Tibial nerve (tissue), 3 donors: ENCODE measurements around the gene CEP63.

Experiments
- POLR2A ChIP-seq, 2 donors: fragments of 450-650 bp; IDR thresholded peaks; one replicate each; pipeline ENCODE4 v1.6.1; 2017; ENCODE audit warnings: antibody characterized with exemption in 2 of 2, mild to moderate bottlenecking in 2 of 2, moderate library complexity in 2 of 2
- TF ChIP-seq, protein P1 (sequence below), 5 experiments: fragments of 200-600 bp in 3 of 5; fragments of 450-650 bp in 2 of 5; sonication (generic) in 3 of 5; IDR thresholded peaks; one replicate each; pipeline ENCODE4 v1.5.1; 2016 to 2019; ENCODE audit warnings: antibody characterized with exemption in 5 of 5, mild to moderate bottlenecking in 3 of 5, moderate library complexity in 2 of 5

DNA sequence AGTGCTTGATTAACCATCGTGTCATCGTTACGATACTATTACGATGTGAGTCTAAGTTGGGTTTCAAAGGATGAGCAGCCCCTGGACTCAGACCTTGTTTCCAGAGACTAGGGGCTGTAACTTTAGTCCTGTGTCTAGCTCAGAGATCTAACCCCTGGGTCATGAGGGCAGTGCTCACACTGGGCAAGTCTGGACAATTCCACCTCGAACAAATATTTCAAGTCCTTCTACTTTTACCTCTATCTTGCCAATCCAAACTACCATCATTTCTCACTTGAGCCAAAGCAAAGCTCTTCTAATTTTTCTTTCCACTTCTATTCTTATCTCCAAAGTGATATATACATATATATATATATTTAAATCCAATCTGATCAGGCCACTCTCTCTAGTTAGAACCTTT, 10.9 kb upstream of the CEP63 start:
- TF ChIP-seq, protein P1, sequence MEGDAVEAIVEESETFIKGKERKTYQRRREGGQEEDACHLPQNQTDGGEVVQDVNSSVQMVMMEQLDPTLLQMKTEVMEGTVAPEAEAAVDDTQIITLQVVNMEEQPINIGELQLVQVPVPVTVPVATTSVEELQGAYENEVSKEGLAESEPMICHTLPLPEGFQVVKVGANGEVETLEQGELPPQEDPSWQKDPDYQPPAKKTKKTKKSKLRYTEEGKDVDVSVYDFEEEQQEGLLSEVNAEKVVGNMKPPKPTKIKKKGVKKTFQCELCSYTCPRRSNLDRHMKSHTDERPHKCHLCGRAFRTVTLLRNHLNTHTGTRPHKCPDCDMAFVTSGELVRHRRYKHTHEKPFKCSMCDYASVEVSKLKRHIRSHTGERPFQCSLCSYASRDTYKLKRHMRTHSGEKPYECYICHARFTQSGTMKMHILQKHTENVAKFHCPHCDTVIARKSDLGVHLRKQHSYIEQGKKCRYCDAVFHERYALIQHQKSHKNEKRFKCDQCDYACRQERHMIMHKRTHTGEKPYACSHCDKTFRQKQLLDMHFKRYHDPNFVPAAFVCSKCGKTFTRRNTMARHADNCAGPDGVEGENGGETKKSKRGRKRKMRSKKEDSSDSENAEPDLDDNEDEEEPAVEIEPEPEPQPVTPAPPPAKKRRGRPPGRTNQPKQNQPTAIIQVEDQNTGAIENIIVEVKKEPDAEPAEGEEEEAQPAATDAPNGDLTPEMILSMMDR (IDR thresholded peaks at IDR 0.05), result no peak
- no peak for TF ChIP-seq POLR2A (IDR thresholded peaks at IDR 0.05)
